A549 treated with AZD9567 at 1 μM for 4 hours (cell line): ENCODE results near the gene BHLHE41. TPM values are rescaled to one million over a fixed set of nuclear protein-coding genes. Genes with fewer than 3 reads are reported as not detected.

Experiments
- total RNA-seq: library from RNA; stranded (reverse); fragments of 200-300 nt; extraction: Qiagen RNA extraction; gene quantifications from 5 replicates; pipeline ENCODE4 v1.2.3, GENCODE V29; 2022; ENCODE audit not compliant: insufficient read depth

Gene BHLHE41
- total RNA-seq = 0.40 to 1.1 TPM (median 0.80 TPM) in 4 of 5 replicates, not detected in the other

GRCh38 chr12:26124446-26125399 lies at the start of gene BHLHE41:
Gene BHLHE41 (minus strand): TSS chr12:26125037. CDS start chr12:26124779, 258 bp downstream.

Other genes starting within 250 kb of the BHLHE41 start
- gene RASSF8, start 166.4 kb downstream of the BHLHE41 start, total RNA-seq = 4.8 to 13.0 TPM (median 9.6 TPM) in 5 replicates
- gene SSPN, start 70.5 kb upstream of the BHLHE41 start, total RNA-seq = 0.34 to 3.0 TPM (median 0.70 TPM) in 5 replicates